Kidney epithelial cell (primary cell): Measurements from ENCODE around the gene PRTN3. TPM values are rescaled to one million over a fixed set of nuclear protein-coding genes. Genes with fewer than 3 reads are reported as not detected.
"Not testable (repeated sequence)": the region's sequence is repeated elsewhere in the genome, so short reads cannot be mapped to it uniquely, and the experiment has no call there.

ENCODE experiments used
- DNase-seq: peaks from one replicate; pipeline ENCODE4 v3.0.0-alpha.2; 2010; ENCODE audit warnings: low read depth
- H3K27me3 ChIP-seq: 2 replicates; pipeline ENCODE4 v1.6.0; 2011; ENCODE audit warnings: low read length; ENCODE audit not compliant: control insufficient read depth, insufficient read depth
- H3K36me3 ChIP-seq: 2 replicates; pipeline ENCODE4 v1.5.1; 2011; ENCODE audit warnings: low read length; ENCODE audit not compliant: control insufficient read depth, insufficient read depth
- H3K4me3 ChIP-seq: 2 replicates; pipeline ENCODE4 v1.5.1; 2011; ENCODE audit warnings: low read depth, mild to moderate bottlenecking, control low read depth, low read length
- CTCF ChIP-seq: IDR thresholded peaks from 2 replicates; pipeline ENCODE4 v1.5.1; 2011; ENCODE audit warnings: mild to moderate bottlenecking, moderate library complexity, low read length, control low read depth, inconsistent platforms; ENCODE audit not compliant: insufficient read depth, poor library complexity, severe bottlenecking
- total RNA-seq: library from RNA; depleted of rRNA; stranded (reverse); fragments of >200 nt; gene quantifications from 2 replicates; pipeline ENCODE4 v1.2.3, GENCODE V29; 2015

The PRTN3 gene
- total RNA-seq, 1 donor from 2014 or later, result not detected

GRCh38 chr19:850979-851335 is 10.2 kb downstream of the PRTN3 start:
- no peak for TF ChIP-seq CTCF
- Histone ChIP-seq H3K4me3 (no peak overlapping the region), H3K36me3 (no peaks in the 10 kb centered on the region), H3K27me3 (peaks cover 55% of the 10 kb centered on the region)
- no peak for DNase-seq

GRCh38 chr19:852136-853013 is 11.6 kb downstream of the PRTN3 start, which contains the start of gene ELANE:
ELANE (plus strand) TSS chr19:852303; CDS start chr19:852329, 26 bp downstream.
- H3K36me3 ChIP-seq, result no peaks in the 10 kb centered on the region
- H3K4me3 ChIP-seq, result no peak within 1 kb of the TSS
- peaks cover 42% of the 10 kb centered on the region for H3K27me3 ChIP-seq
- no peak for DNase-seq
- no peak for TF ChIP-seq CTCF

GRCh38 chr19:853014-853585 is 12.3 kb downstream of the PRTN3 start:
- TF ChIP-seq CTCF, result no peak
- Histone ChIP-seq H3K36me3 (no peaks in the 10 kb centered on the region), H3K27me3 (peaks cover 35% of the 10 kb centered on the region), H3K4me3 (no peak overlapping the region)
- DNase-seq, result no peak

- DNase-seq, H3K4me3 ChIP-seq, H3K36me3 ChIP-seq: not testable (repeated sequence)
- peaks cover 31% of the 10 kb centered on the region for H3K27me3 ChIP-seq
Observed at GRCh38 chr19:853614-854220, 12.9 kb downstream of the PRTN3 start.

GRCh38 chr19:854549-854948 is 13.8 kb downstream of the PRTN3 start:
- no peak overlapping the region for H3K4me3 ChIP-seq
- no peak for DNase-seq
- H3K27me3 ChIP-seq, result peaks cover 36% of the 10 kb centered on the region
- H3K36me3 ChIP-seq, result no peaks in the 10 kb centered on the region
- TF ChIP-seq CTCF, result no peak

GRCh38 chr19:855142-855541 is 14.3 kb downstream of the PRTN3 start:
- Histone ChIP-seq H3K27me3 (peaks cover 36% of the 10 kb centered on the region), H3K36me3 (no peaks in the 10 kb centered on the region), H3K4me3 (no peak overlapping the region)
- DNase-seq, result no peak
- no peak for TF ChIP-seq CTCF
